DOHH2 (cell line): ENCODE measurements around the gene UGT1A6.

Experiments
- H3F3A ChIP-seq: fragments of 200-600 bp; sonication (generic), shearing (Covaris generic); 2 replicates; pipeline ENCODE4 v1.6.0; 2016; ENCODE audit warnings: antibody characterized with exemption, mild to moderate bottlenecking; ENCODE audit not compliant: control insufficient read depth, insufficient read depth
- H3K27ac ChIP-seq: fragments of 200-600 bp; sonication (generic); 2 replicates; pipeline ENCODE4 v1.5.1; 2014; ENCODE audit warnings: low read depth, mild to moderate bottlenecking, low read length, moderate library complexity
- H3K27me3 ChIP-seq: fragments of 200-600 bp; sonication (generic); 2 replicates; pipeline ENCODE4 v1.6.1; 2014; ENCODE audit warnings: mild to moderate bottlenecking, low read length, mixed read lengths; ENCODE audit not compliant: control insufficient read depth
- H3K36me3 ChIP-seq: fragments of 200-600 bp; sonication (generic); 2 replicates; pipeline ENCODE4 v1.6.1; 2014; ENCODE audit warnings: mild to moderate bottlenecking, low read length, moderate library complexity, mixed read lengths; ENCODE audit not compliant: control insufficient read depth
- H3K4me1 ChIP-seq: fragments of 200-600 bp; sonication (generic); 2 replicates; pipeline ENCODE4 v1.6.1; 2014; ENCODE audit warnings: mild to moderate bottlenecking, low read length, mixed read lengths; ENCODE audit not compliant: control insufficient read depth
- H3K4me2 ChIP-seq: fragments of 200-600 bp; sonication (generic); 2 replicates; pipeline ENCODE4 v1.6.0; 2014; ENCODE audit warnings: mild to moderate bottlenecking, low read length, moderate library complexity
- H3K4me3 ChIP-seq: fragments of 200-600 bp; sonication (generic); 2 replicates; pipeline ENCODE4 v1.5.1; 2014; ENCODE audit warnings: mild to moderate bottlenecking, low read length, mixed read lengths
- H3K79me2 ChIP-seq: fragments of 200-600 bp; sonication (generic); 2 replicates; pipeline ENCODE4 v1.6.1; 2014; ENCODE audit warnings: mild to moderate bottlenecking, low read length, mixed read lengths; ENCODE audit not compliant: control insufficient read depth
- H3K9me2 ChIP-seq: fragments of 200-600 bp; sonication (generic); replicated peaks from 2 replicates; pipeline ENCODE4 v1.6.1; 2014; ENCODE audit warnings: mild to moderate bottlenecking, low read length, mixed read lengths; ENCODE audit not compliant: control insufficient read depth
- H3K9me3 ChIP-seq: fragments of 200-600 bp; sonication (generic); 2 replicates; pipeline ENCODE4 v1.6.1; 2014; ENCODE audit warnings: antibody characterized with exemption, low read length, mixed read lengths; ENCODE audit not compliant: control insufficient read depth, insufficient read depth
- H4K20me1 ChIP-seq: fragments of 200-600 bp; sonication (generic); 2 replicates; pipeline ENCODE4 v1.6.0; 2014; ENCODE audit warnings: low read depth, mild to moderate bottlenecking, antibody characterized with exemption, low read length, moderate library complexity; ENCODE audit not compliant: control insufficient read depth, insufficient read depth
- EZH2phosphoT487 ChIP-seq: fragments of 200-600 bp; sonication (generic); IDR thresholded peaks from 2 replicates; pipeline ENCODE4 v1.6.1; 2017; ENCODE audit warnings: borderline replicate concordance, mild to moderate bottlenecking, antibody characterized with exemption, low read length, moderate library complexity, mixed read lengths
- TF ChIP-seq, protein P1 (sequence below): fragments of 200-600 bp; sonication (generic); IDR thresholded peaks from one replicate; pipeline ENCODE4 v1.5.1; 2014; ENCODE audit warnings: antibody characterized with exemption, mild to moderate bottlenecking, low read depth, low read length; ENCODE audit not compliant: poor library complexity, severe bottlenecking

Gene UGT1A6

DNA sequence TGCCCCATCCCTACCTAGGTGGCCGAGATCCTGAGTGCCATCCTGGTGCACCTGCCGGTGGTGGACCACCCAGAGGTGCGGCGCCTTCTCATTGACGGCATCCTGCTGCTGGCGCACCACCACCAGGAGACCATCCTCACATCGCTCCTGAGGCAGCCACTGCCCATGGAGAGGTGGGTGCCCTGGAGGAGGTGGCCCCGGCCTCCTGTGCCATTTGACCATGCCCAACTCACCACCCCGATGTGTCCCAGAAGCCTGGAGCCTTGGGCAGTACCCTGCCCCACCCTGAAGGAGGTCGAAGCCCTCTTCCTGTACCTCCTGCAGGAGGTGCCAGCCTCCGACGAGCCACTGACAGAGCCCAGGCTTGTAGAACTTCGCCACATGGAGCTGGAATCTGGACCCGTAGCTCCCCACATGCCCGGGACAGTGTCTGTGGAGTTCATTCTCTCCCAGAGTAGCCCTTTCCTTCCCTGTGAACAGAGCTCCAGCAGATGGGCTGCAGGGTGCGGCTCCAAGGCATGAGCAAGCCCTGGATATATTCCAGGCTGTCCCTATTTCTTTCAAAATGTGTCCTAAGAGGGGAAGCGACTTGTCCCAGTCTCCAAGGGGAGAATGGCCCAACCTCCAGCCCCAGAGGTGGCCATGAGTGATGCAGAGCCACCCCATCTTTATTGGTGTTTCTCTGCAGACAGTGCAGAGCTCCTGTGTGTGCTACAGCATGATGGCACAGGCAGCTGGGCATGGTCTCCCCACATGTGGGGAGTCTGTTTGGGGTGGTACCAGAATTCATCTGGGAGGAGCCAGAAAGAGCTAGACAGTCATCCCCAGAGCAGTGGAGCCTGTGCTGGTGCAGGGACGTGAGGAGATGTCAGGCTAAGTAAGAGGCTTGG, 127.4 kb downstream of the UGT1A6 start:
- Histone ChIP-seq H3K4me1 (no peaks in the 10 kb centered on the region), H3K36me3 (no peaks in the 10 kb centered on the region), H3K27me3 (no peaks in the 10 kb centered on the region), H3K27ac (no peak overlapping the region), H3F3A (no peaks in the 10 kb centered on the region), H3K4me3 (no peak overlapping the region), H4K20me1 (no peaks in the 10 kb centered on the region), H3K9me2 (no peaks in the 10 kb centered on the region), H3K4me2 (no peak overlapping the region), H3K79me2 (no peaks in the 10 kb centered on the region), H3K9me3 (no peaks in the 10 kb centered on the region)
- TF ChIP-seq, protein P1, sequence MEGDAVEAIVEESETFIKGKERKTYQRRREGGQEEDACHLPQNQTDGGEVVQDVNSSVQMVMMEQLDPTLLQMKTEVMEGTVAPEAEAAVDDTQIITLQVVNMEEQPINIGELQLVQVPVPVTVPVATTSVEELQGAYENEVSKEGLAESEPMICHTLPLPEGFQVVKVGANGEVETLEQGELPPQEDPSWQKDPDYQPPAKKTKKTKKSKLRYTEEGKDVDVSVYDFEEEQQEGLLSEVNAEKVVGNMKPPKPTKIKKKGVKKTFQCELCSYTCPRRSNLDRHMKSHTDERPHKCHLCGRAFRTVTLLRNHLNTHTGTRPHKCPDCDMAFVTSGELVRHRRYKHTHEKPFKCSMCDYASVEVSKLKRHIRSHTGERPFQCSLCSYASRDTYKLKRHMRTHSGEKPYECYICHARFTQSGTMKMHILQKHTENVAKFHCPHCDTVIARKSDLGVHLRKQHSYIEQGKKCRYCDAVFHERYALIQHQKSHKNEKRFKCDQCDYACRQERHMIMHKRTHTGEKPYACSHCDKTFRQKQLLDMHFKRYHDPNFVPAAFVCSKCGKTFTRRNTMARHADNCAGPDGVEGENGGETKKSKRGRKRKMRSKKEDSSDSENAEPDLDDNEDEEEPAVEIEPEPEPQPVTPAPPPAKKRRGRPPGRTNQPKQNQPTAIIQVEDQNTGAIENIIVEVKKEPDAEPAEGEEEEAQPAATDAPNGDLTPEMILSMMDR, result no peak
- no peak for TF ChIP-seq EZH2phosphoT487

- no peaks in the 10 kb centered on the region for H4K20me1 ChIP-seq
- H3K4me2 ChIP-seq, result no peak overlapping the region
- no peak overlapping the region for H3K4me3 ChIP-seq
- H3K27me3 ChIP-seq, result no peaks in the 10 kb centered on the region
- no peaks in the 10 kb centered on the region for H3K4me1 ChIP-seq
- H3K27ac ChIP-seq, result no peak overlapping the region
- H3K9me3 ChIP-seq, result no peaks in the 10 kb centered on the region
- no peaks in the 10 kb centered on the region for H3F3A ChIP-seq
- TF ChIP-seq, protein P1, result no peak
- TF ChIP-seq EZH2phosphoT487, result no peak
- H3K79me2 ChIP-seq, result no peaks in the 10 kb centered on the region
- no peaks in the 10 kb centered on the region for H3K36me3 ChIP-seq
- no peaks in the 10 kb centered on the region for H3K9me2 ChIP-seq
Observed at GRCh38 chr2:233820774-233821105, 128.1 kb downstream of the UGT1A6 start.

GRCh38 chr2:233821196-233821595, 128.5 kb downstream of the UGT1A6 start:
- Histone ChIP-seq H3K79me2 (no peaks in the 10 kb centered on the region), H3K4me2 (no peak overlapping the region), H4K20me1 (no peaks in the 10 kb centered on the region), H3K27me3 (no peaks in the 10 kb centered on the region), H3K36me3 (no peaks in the 10 kb centered on the region), H3K4me1 (no peaks in the 10 kb centered on the region), H3K9me3 (no peaks in the 10 kb centered on the region), H3K4me3 (no peak overlapping the region), H3K9me2 (no peaks in the 10 kb centered on the region), H3F3A (no peaks in the 10 kb centered on the region), H3K27ac (no peak overlapping the region)
- no peak for TF ChIP-seq EZH2phosphoT487
- TF ChIP-seq, protein P1, result no peak
